CD14-positive monocyte (primary cell): Measurements from ENCODE around the gene RPS2. TPM values are rescaled to one million over a fixed set of nuclear protein-coding genes. Genes with fewer than 3 reads are reported as not detected.
"Not testable (repeated sequence)": the region's sequence is repeated elsewhere in the genome, so short reads cannot be mapped to it uniquely, and the experiment has no call there.

Experiments used
- DNase-seq, 3 donors: peaks; one replicate each; pipeline ENCODE4 v3.0.0-alpha.2; 2011 to 2022
- H2AFZ ChIP-seq: 2 replicates; pipeline ENCODE4 v1.6.0; 2012; ENCODE audit warnings: mild to moderate bottlenecking, low read depth, low read length, inconsistent platforms; ENCODE audit not compliant: insufficient read depth, poor library complexity, severe bottlenecking
- H3K27ac ChIP-seq, 2 donors: 1 replicate in 1 of 2; 2 replicates in 1 of 2; pipeline ENCODE4 v1.5.1; 2012 to 2013; ENCODE audit warnings: low read length in 2 of 2, control low read depth in 1 of 2, inconsistent platforms in 1 of 2, low read depth in 1 of 2, mild to moderate bottlenecking in 1 of 2
- H3K27me3 ChIP-seq, 2 donors: one replicate each; pipeline versions ENCODE4 v1.6.0 to v1.6.1; 2011 to 2013; ENCODE audit warnings: low read length in 2 of 2; ENCODE audit not compliant: control insufficient read depth in 2 of 2, insufficient read depth in 2 of 2
- H3K36me3 ChIP-seq, 2 donors: replicated peaks in 1 of 2; 1 replicate in 1 of 2; 2 replicates in 1 of 2; pipeline versions ENCODE4 v1.5.1 to v1.6.1; 2012 to 2013; ENCODE audit warnings: low read length in 2 of 2, control low read depth in 1 of 2, inconsistent platforms in 1 of 2, mild to moderate bottlenecking in 1 of 2; ENCODE audit not compliant: insufficient read depth in 2 of 2, control insufficient read depth in 1 of 2
- H3K4me1 ChIP-seq, 2 donors: 1 replicate in 1 of 2; 2 replicates in 1 of 2; pipeline versions ENCODE4 v1.5.1 to v1.6.1; 2012 to 2013; ENCODE audit warnings: low read length in 2 of 2, control low read depth in 1 of 2, inconsistent platforms in 1 of 2, mild to moderate bottlenecking in 1 of 2, moderate library complexity in 1 of 2; ENCODE audit not compliant: insufficient read depth in 2 of 2, control insufficient read depth in 1 of 2
- H3K4me2 ChIP-seq: replicated peaks from 2 replicates; pipeline ENCODE3; 2012; ENCODE audit warnings: low read length, moderate library complexity, mild to moderate bottlenecking; ENCODE audit not compliant: poor library complexity, severe bottlenecking; ENCODE audit errors: extremely low read depth
- H3K4me3 ChIP-seq, 3 experiments: fragments of 200-600 bp in 1 of 3; sonication (generic) in 1 of 3; replicated peaks in 1 of 3; 1 replicate in 2 of 3; 2 replicates in 1 of 3; pipeline ENCODE4 v1.5.1; 2011 to 2013; ENCODE audit warnings: low read length in 3 of 3, mild to moderate bottlenecking in 3 of 3, control low read depth in 2 of 3, low read depth in 2 of 3, inconsistent platforms in 1 of 3, moderate library complexity in 1 of 3
- H3K79me2 ChIP-seq: 2 replicates; pipeline ENCODE4 v1.6.0; 2012; ENCODE audit warnings: mild to moderate bottlenecking, control low read depth, inconsistent platforms, low read length, moderate library complexity; ENCODE audit not compliant: insufficient read depth
- H3K9ac ChIP-seq: 2 replicates; pipeline ENCODE4 v1.6.0; 2017; ENCODE audit warnings: low read length, mild to moderate bottlenecking; ENCODE audit not compliant: insufficient read depth, poor library complexity, severe bottlenecking
- H3K9me3 ChIP-seq, 2 donors: replicated peaks in 1 of 2; 1 replicate in 1 of 2; 2 replicates in 1 of 2; pipeline versions ENCODE4 v1.5.1 to v1.6.1; 2012 to 2013; ENCODE audit warnings: low read length in 2 of 2, control low read depth in 1 of 2; ENCODE audit not compliant: control insufficient read depth in 1 of 2, insufficient read depth in 1 of 2
- H4K20me1 ChIP-seq: 2 replicates; pipeline ENCODE4 v1.6.0; 2012; ENCODE audit warnings: mild to moderate bottlenecking, low read length, control low read depth, moderate library complexity; ENCODE audit not compliant: insufficient read depth
- H3K27ac Mint-ChIP-seq, 7 donors: one replicate each; pipeline ENCODE4 v1.8.0; 2020; ENCODE audit warnings: mild to moderate bottlenecking in 7 of 7, mixed read lengths in 7 of 7, moderate library complexity in 6 of 7, inconsistent platforms in 2 of 7
- H3K27me3 Mint-ChIP-seq, 3 donors: one replicate each; pipeline ENCODE4 v1.8.0; 2021 to 2022; ENCODE audit warnings: low read depth in 3 of 3, mild to moderate bottlenecking in 3 of 3, mixed read lengths in 3 of 3, moderate library complexity in 3 of 3, inconsistent platforms in 1 of 3
- H3K36me3 Mint-ChIP-seq, 2 donors: one replicate each; pipeline ENCODE4 v1.8.0; 2020; ENCODE audit warnings: mixed read lengths in 2 of 2, inconsistent platforms in 1 of 2, mild to moderate bottlenecking in 1 of 2
- H3K4me1 Mint-ChIP-seq: one replicate; pipeline ENCODE4 v1.8.0; 2020; ENCODE audit warnings: mild to moderate bottlenecking, mixed read lengths
- H3K4me3 Mint-ChIP-seq, 2 donors: one replicate each; pipeline ENCODE4 v1.8.0; 2020; ENCODE audit warnings: mild to moderate bottlenecking in 2 of 2, mixed read lengths in 2 of 2, moderate library complexity in 1 of 2
- H3K9me3 Mint-ChIP-seq, 7 donors: one replicate each; pipeline ENCODE4 v1.8.0; 2020 to 2022; ENCODE audit warnings: mixed read lengths in 7 of 7, mild to moderate bottlenecking in 6 of 7, moderate library complexity in 6 of 7, inconsistent platforms in 2 of 7
- CTCF ChIP-seq: fragments of 200-600 bp; IDR thresholded peaks from one replicate; pipeline ENCODE4 v1.8.0; 2022; ENCODE audit warnings: antibody characterized with exemption, mild to moderate bottlenecking
- WGBS: methylation state at CpG from one replicate; pipeline ENCODE4 v1.1.5; 2013; ENCODE audit warnings: missing lambda C conversion rate; ENCODE audit not compliant: insufficient coverage; 5-methylcytosine and 5-hydroxymethylcytosine counted together
- intact Hi-C, 2 donors: fragments of 100-400 bp; cut with micrococcal nuclease; formaldehyde crosslinking; loops; one replicate each; pipeline versions ENCODE4 v1.15.0 to v1.15.1; 2023
- polyA plus RNA-seq, 3 donors: library from polyadenylated mRNA; depleted of rRNA in 1 of 3; unstranded in 2 of 3; stranded (reverse) in 1 of 3; fragments of 300-500 nt in 2 of 3; fragments of >200 nt in 1 of 3; fragmentation: Illumina TruSeq in 2 of 3; gene quantifications; 1 replicate in 2 of 3; 2 replicates in 1 of 3; pipeline ENCODE4 v1.2.3, GENCODE V29; 2012 to 2021

Gene RPS2
- polyA plus RNA-seq, 3 donors = 1,849 to 2,136 (median 1,893) TPM

DNA sequence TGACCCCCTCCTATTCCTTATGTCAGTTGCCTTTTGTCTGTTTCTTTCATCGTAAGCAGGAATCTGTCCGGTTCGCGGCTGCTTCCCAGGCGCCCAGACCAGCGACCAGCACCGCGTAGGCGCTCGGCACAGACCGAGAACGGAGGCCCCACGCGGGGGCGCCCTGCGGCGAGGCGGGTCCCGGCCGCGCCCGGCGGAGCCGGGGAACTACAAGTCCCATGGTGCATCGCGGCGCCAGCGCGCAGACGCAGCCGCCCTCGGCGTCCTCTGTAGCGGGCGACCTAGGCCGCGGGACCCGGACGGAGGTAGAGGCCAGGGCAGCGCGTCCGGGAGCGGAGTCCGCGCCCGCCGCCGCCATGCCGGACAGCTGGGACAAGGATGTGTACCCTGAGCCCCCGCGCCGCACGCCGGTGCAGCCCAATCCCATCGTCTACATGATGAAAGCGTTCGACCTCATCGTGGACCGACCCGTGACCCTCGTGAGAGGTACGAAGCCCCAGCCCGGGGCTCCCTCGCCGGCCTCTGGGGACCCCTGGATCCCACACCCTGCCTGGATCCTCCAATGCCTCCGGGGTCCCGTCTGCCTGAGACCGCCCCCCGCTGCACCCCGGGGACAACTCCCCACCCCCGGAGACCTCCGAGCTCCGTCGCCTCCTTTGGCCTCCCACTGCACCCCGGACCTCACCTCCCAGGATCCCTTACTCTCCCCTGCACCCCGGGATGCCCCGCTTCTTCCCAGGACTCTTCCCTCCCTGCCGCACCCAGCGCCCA is 5.2 kb downstream of the RPS2 start, which contains the start of gene NDUFB10:
Gene NDUFB10 (plus strand): TSS at position 270 of the 771 bp plus-strand sequence. CDS start 87 bp downstream, at position 357.
- TF ChIP-seq CTCF = peak; percentile 67
- WGBS = under 1% methylated on average over 76 of the region's 79 CpGs
- H3K4me3 ChIP-seq = peak within 1 kb of the TSS; percentile 93 to 96 (median 93)
- Mint-ChIP-seq H3K4me1 (peaks cover 38% of the 10 kb centered on the region), H3K27me3 (peaks cover 8 to 37% (median 24%) of the 10 kb centered on the region in 3 donors), H3K4me3 (peak within 1 kb of the TSS; percentile 88 to 91), H3K36me3 (peaks cover 24 to 30% of the 10 kb centered on the region in 2 donors), H3K9me3 (peaks cover 0 to 8% (median 0%) of the 10 kb centered on the region in 7 donors), H3K27ac (peak within 1 kb of the TSS; percentile 76 to 90 (median 80))
- peaks cover 35% of the 10 kb centered on the region for H4K20me1 ChIP-seq
- DNase-seq = peak; percentile 87 to 93 (median 89)
- peak within 1 kb of the TSS; percentile 95 for H2AFZ ChIP-seq
- H3K79me2 ChIP-seq = peaks cover 38% of the 10 kb centered on the region
- H3K4me2 ChIP-seq = peak within 1 kb of the TSS; percentile 82
- peak within 1 kb of the TSS; percentile 20 to 83 for H3K27ac ChIP-seq
- H3K36me3 ChIP-seq = peaks cover 21% of the 10 kb centered on the region in 2 donors
- H3K9me3 ChIP-seq = no peaks in the 10 kb centered on the region
- peaks cover 30 to 43% of the 10 kb centered on the region in 2 donors for H3K4me1 ChIP-seq
- H3K9ac ChIP-seq = peak within 1 kb of the TSS; percentile 92
- intact Hi-C loops = no loop called here
- no peaks in the 10 kb centered on the region for H3K27me3 ChIP-seq

GRCh38 chr16:1958715-1959268 is 5.8 kb downstream of the RPS2 start:
- peak overlapping the region in 2 of 7 donors; percentile 68 to 83 for H3K27ac Mint-ChIP-seq
- peaks cover 30% of the 10 kb centered on the region for H4K20me1 ChIP-seq
- H3K79me2 ChIP-seq = peaks cover 31% of the 10 kb centered on the region
- TF ChIP-seq CTCF = no peak
- peaks cover 27 to 39% of the 10 kb centered on the region in 2 donors for H3K4me1 ChIP-seq
- H3K9me3 ChIP-seq = no peaks in the 10 kb centered on the region
- peak overlapping the region; percentile 51 to 91 for H3K4me3 Mint-ChIP-seq
- H3K4me2 ChIP-seq = peak overlapping the region; percentile 82
- H3K27ac ChIP-seq = no peak overlapping the region
- peaks cover 21% of the 10 kb centered on the region in 2 donors for H3K36me3 ChIP-seq
- peaks cover 8 to 37% (median 27%) of the 10 kb centered on the region in 3 donors for H3K27me3 Mint-ChIP-seq
- no peaks in the 10 kb centered on the region for H3K27me3 ChIP-seq
- peak overlapping the region in 1 of 3 experiments; percentile 93 for H3K4me3 ChIP-seq
- H2AFZ ChIP-seq = peak overlapping the region; percentile 95
- 38% methylated on average over 10 of the region's 14 CpGs for WGBS
- peaks cover 24 to 28% of the 10 kb centered on the region in 2 donors for H3K36me3 Mint-ChIP-seq
- no peak overlapping the region for H3K9ac ChIP-seq
- peaks cover 34% of the 10 kb centered on the region for H3K4me1 Mint-ChIP-seq
- H3K9me3 Mint-ChIP-seq = peaks cover 0 to 8% (median 0%) of the 10 kb centered on the region in 7 donors
- intact Hi-C loops = no loop called here
- DNase-seq = no peak

DNA sequence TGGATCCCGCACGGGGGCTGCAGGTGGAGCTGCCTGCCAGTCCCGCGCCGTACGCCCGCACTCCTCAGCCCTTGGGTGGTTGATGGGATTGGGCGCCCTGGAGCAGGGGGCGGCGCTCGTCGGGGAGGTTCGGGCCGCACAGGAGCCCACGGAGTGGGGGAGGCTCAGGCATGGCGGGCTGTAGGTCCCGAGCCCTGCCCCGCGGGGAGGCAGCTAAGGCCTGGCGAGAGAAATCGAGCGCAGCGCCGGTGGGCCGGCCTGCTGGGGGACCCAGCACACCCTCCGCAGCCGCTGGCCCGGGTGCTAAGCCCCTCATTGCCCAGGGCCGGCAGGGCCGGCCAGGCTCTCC is 6.5 kb downstream of the RPS2 start:
- Histone ChIP-seq H3K79me2 (peaks cover 24% of the 10 kb centered on the region), H4K20me1 (peaks cover 24% of the 10 kb centered on the region), H3K36me3 (peaks cover 21% of the 10 kb centered on the region in 2 donors), H3K4me1 (peaks cover 21 to 32% of the 10 kb centered on the region in 2 donors)
- intact Hi-C loops, H3K4me3 Mint-ChIP-seq, H3K27me3 ChIP-seq, H3K9me3 Mint-ChIP-seq, H3K9me3 ChIP-seq, H3K9ac ChIP-seq, H3K27ac Mint-ChIP-seq, DNase-seq, H3K4me2 ChIP-seq, H2AFZ ChIP-seq, H3K4me3 ChIP-seq, H3K27ac ChIP-seq: not testable (repeated sequence)
- 72% methylated on average over 25 of the region's 30 CpGs for WGBS
- Mint-ChIP-seq H3K27me3 (peaks cover 8 to 37% (median 26%) of the 10 kb centered on the region in 3 donors), H3K36me3 (peaks cover 20 to 22% of the 10 kb centered on the region in 2 donors), H3K4me1 (peaks cover 27% of the 10 kb centered on the region)
